GM12878 (cell line): ENCODE measurements around the gene ITGA6. TPM values are rescaled to one million over a fixed set of nuclear protein-coding genes. Genes with fewer than 3 reads are reported as not detected.

Source experiments
- ATAC-seq: fragments of 200-7000 bp; cut with Tn5 transposase; 3 replicates; pipeline ENCODE4 v1.9.1; 2020; ENCODE audit warnings: mild to moderate bottlenecking, moderate library complexity
- BruUV-seq: library from RNA; stranded (reverse); fragments of 400-500 nt; replicated peaks from 2 replicates; lab custom pipeline; 2021; lab: Mats Ljungman, UMichigan
- CTCF ChIA-PET: fragments of 300-600 bp; sonication (Branson Sonifier 250); formaldehyde crosslinking; extraction: SDS; loops from one replicate; lab custom pipeline; 2021; ENCODE audit warnings: inconsistent platforms; lab: Yijun Ruan, JAX
- POLR2A ChIA-PET: fragments of 350-600 bp; formaldehyde crosslinking; extraction: SDS; loops from one replicate; lab custom pipeline; 2021; ENCODE audit warnings: inconsistent platforms; lab: Charles Lee
- RAD21 ChIA-PET: fragments of 300-600 bp; sonication (Branson Sonifier 250); formaldehyde crosslinking; loops from one replicate; lab custom pipeline; 2023; ENCODE audit warnings: antibody characterized with exemption; ENCODE audit not compliant: unreplicated experiment; lab: Charles Lee
- SMC1A ChIA-PET: fragments of 300-600 bp; sonication (Branson Sonifier 250); formaldehyde crosslinking; loops from one replicate; lab custom pipeline; 2023; ENCODE audit not compliant: unreplicated experiment, uncharacterized antibody; lab: Charles Lee
- DNase-seq: peaks from one replicate; pipeline ENCODE4 v3.0.0-alpha.2; 2011; ENCODE audit warnings: low read depth, low spot score
- FAIRE-seq: peaks from 3 replicates; lab custom pipeline; 2011; peaks lifted over from hg19 to GRCh38; lab: Jason Lieb, UNC
- H2AFZ ChIP-seq: 2 replicates; pipeline ENCODE4 v1.6.0; 2011; ENCODE audit warnings: low read depth, low read length, control low read depth; ENCODE audit not compliant: control insufficient read depth
- H3K27ac ChIP-seq: 2 replicates; pipeline ENCODE4 v1.5.1; 2011; ENCODE audit warnings: control low read depth; ENCODE audit not compliant: control insufficient read depth, insufficient read depth
- H3K27me3 ChIP-seq, 2 experiments: replicated peaks in 1 of 2; 2 replicates each; pipeline versions ENCODE4 v1.6.0 to v1.6.1; 2011; ENCODE audit warnings: low read length in 1 of 2; ENCODE audit not compliant: control insufficient read depth in 2 of 2, insufficient read depth in 2 of 2
- H3K36me3 ChIP-seq, 2 experiments: 2 replicates each; pipeline ENCODE4 v1.5.1; 2011; ENCODE audit warnings: low read length in 1 of 2; ENCODE audit not compliant: control insufficient read depth in 2 of 2, insufficient read depth in 2 of 2
- H3K4me1 ChIP-seq: 2 replicates; pipeline ENCODE4 v1.6.1; 2011; ENCODE audit warnings: mild to moderate bottlenecking, low read length, moderate library complexity, mixed read lengths; ENCODE audit not compliant: control insufficient read depth, insufficient read depth
- H3K4me2 ChIP-seq: 2 replicates; pipeline ENCODE4 v1.6.0; 2011; ENCODE audit warnings: control low read depth; ENCODE audit not compliant: control insufficient read depth, insufficient read depth
- H3K4me3 ChIP-seq: fragments of 200-600 bp; sonication (generic); 2 replicates; pipeline ENCODE4 v1.5.1; 2016
- H3K79me2 ChIP-seq: 2 replicates; pipeline ENCODE4 v1.6.0; 2011; ENCODE audit warnings: low read length; ENCODE audit not compliant: control insufficient read depth, insufficient read depth
- H3K9ac ChIP-seq: 2 replicates; pipeline ENCODE4 v1.8.0; 2011; ENCODE audit warnings: low read length, control low read depth, mixed read lengths; ENCODE audit not compliant: control insufficient read depth, insufficient read depth
- H3K9me3 ChIP-seq: replicated peaks from 3 replicates; pipeline ENCODE4 v1.5.1; 2011; ENCODE audit warnings: mild to moderate bottlenecking, low read length; ENCODE audit not compliant: control insufficient read depth, insufficient read depth
- H4K20me1 ChIP-seq: 2 replicates; pipeline ENCODE4 v1.6.0; 2011; ENCODE audit not compliant: control insufficient read depth, insufficient read depth
- GABPA ChIP-seq: IDR thresholded peaks from 2 replicates; pipeline ENCODE4 v1.6.1; 2014; ENCODE audit warnings: antibody characterized with exemption, low read depth, mild to moderate bottlenecking, inconsistent platforms
- HDAC2 ChIP-seq: fragments of 200-600 bp; sonication (generic); IDR thresholded peaks from 2 replicates; pipeline ENCODE4 v1.6.1; 2017
- SMAD1 ChIP-seq: fragments of 450-650 bp; IDR thresholded peaks from 2 replicates; pipeline ENCODE4 v1.6.1; 2018; ENCODE audit warnings: mild to moderate bottlenecking, low read depth; ENCODE audit not compliant: partially characterized antibody
- YBX1 ChIP-seq: fragments of 450-650 bp; IDR thresholded peaks from 2 replicates; pipeline ENCODE4 v1.6.1; 2016; ENCODE audit warnings: antibody characterized with exemption
- ZBED1 ChIP-seq: IDR thresholded peaks from 2 replicates; pipeline ENCODE4 v1.6.1; 2016; ENCODE audit warnings: borderline replicate concordance
- WGBS: methylation state at CpG from one replicate; pipeline ENCODE4 v1.1.6; 2016; ENCODE audit warnings: low lambda C conversion rate; ENCODE audit not compliant: insufficient replicate concordance, insufficient coverage; ENCODE audit errors: missing lambda C conversion rate; 5-methylcytosine and 5-hydroxymethylcytosine counted together
- in situ Hi-C: fragments of 300-500 bp; cut with MboI; formaldehyde crosslinking; loops from 9 replicates; pipeline ENCODE4 v1.14.3; 2018; ENCODE audit warnings: mixed read lengths
- intact Hi-C: fragments of 100-400 bp; cut with micrococcal nuclease; formaldehyde crosslinking; loops from one replicate; pipeline ENCODE4 v1.14.2; 2022; ENCODE audit not compliant: unreplicated experiment
- polyA plus RNA-seq, 11 experiments: library from polyadenylated mRNA; depleted of rRNA in 4 of 11; unstranded in 6 of 11; stranded (reverse) in 5 of 11; fragments of >200 nt; fragmentation: Nextera tagmentation in 4 of 11; fragmentation: Illumina TruSeq in 1 of 11; extraction: Ambion mirVana in 4 of 11; extraction: Trizol in 1 of 11; gene quantifications; 1 replicate in 1 of 11; 2 replicates in 10 of 11; pipeline versions ENCODE4 v1.2.1 to v1.2.3, GENCODE V29; 2011 to 2016; ENCODE audit warnings: inconsistent platforms in 2 of 11, missing spikeins in 2 of 11, low read depth in 1 of 11
- total RNA-seq, 4 experiments: library from RNA; depleted of rRNA in 3 of 4; stranded (reverse); fragments of >200 nt in 3 of 4; fragmentation: Illumina TruSeq in 1 of 4; extraction: Trizol in 1 of 4; gene quantifications; 2 replicates each; pipeline versions ENCODE4 v1.2.1 to v1.2.3, GENCODE V29; 2013 to 2021
- TF ChIP-seq, protein P1 (sequence below): fragments of 450-650 bp; IDR thresholded peaks from 2 replicates; pipeline ENCODE4 v1.6.1; 2018; ENCODE audit warnings: borderline replicate concordance, mild to moderate bottlenecking; ENCODE audit not compliant: partially characterized antibody

Gene ITGA6
- total and polyA plus RNA-seq, 10 of the 15 experiments (the other 5 are each of a cell fraction or from before 2014, with no cell fraction given) = 0.01 to 0.36 (median 0.14) TPM; not detected in 2

DNA sequence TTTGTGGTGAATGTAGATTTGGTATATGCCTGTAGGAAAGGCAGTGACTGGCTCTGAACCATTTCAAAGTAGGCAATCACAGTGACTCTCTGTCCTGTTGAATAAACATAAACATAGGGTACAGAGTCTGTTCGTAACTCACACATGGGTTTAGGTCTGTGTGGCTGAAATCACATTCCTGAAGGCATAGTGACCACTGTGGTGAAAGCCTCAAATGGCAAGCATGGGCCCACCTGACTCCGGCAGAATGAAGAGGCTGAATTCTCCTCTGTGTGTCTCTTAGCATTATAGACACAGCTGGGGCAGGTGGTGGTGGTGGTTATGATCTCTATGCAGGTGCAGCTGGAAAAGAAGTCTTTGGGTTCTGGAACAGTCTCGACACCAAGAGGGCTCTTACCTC lies 61.2 kb downstream of the ITGA6 start:
- POLR2A ChIA-PET = no interaction called here
- DNase-seq (no peak), ATAC-seq (no peak), FAIRE-seq (no peak)
- Histone ChIP-seq H3K9ac (no peak overlapping the region), H3K79me2 (no peaks in the 10 kb centered on the region), H2AFZ (no peak overlapping the region), H4K20me1 (no peaks in the 10 kb centered on the region), H3K4me1 (no peaks in the 10 kb centered on the region), H3K4me3 (no peak overlapping the region), H3K9me3 (no peaks in the 10 kb centered on the region)
- CTCF ChIA-PET = interaction anchor here (1.2 kb wide), 1 partner anchor 22 kb away, joined by 3 read pairs; no protein-coding TSS in a partner anchor
- in situ Hi-C loops = no loop called here
- WGBS = 95% methylated on average over 3 of the region's 3 CpGs
- TF ChIP-seq YBX1 (no peak), SMAD1 (no peak), GABPA (no peak)
- TF ChIP-seq, all 136 proteins: peak for 0
- BruUV-seq = no TSS peak
- Histone ChIP-seq H3K4me2 (no peak overlapping the region), H3K27ac (no peak overlapping the region), H3K27me3 (no peaks in the 10 kb centered on the region), H3K36me3 (no peaks in the 10 kb centered on the region)
- RAD21 ChIA-PET = interaction anchor here (0.7 kb wide), 1 partner anchor 12 kb away, joined by 3 read pairs; no protein-coding TSS in a partner anchor
- SMC1A ChIA-PET = interaction anchor here (0.8 kb wide), 1 partner anchor 36 kb away, joined by 3 read pairs; no protein-coding TSS in a partner anchor
- intact Hi-C loops = loop anchor here (10.0 kb wide), 1 partner anchor 226 kb away; no protein-coding TSS in a partner anchor

DNA sequence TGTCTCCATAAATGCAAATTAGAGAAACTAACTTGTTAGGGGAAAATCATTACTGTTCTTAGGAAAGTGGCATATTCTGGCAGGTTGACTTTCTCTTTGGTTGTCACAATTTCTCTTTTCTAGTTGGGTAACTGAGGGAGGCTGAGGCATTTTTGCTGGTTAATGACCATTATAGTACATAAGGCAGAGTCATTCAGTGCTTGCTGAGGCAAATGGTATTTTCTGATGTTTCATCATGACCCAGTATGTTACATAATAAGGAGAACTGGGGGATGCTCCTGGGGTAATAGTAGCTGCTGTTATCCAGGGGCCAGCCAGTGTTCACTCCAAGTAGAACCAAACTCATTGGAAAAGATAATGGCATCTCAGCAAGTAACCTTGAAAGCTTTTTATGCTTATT lies 62.3 kb downstream of the ITGA6 start:
- SMC1A ChIA-PET = interaction anchor here (0.8 kb wide), 1 partner anchor 37 kb away, joined by 3 read pairs; no protein-coding TSS in a partner anchor
- POLR2A ChIA-PET = interaction anchor here (0.6 kb wide), 1 partner anchor 786 kb away, joined by 3 read pairs; no protein-coding TSS in a partner anchor
- Histone ChIP-seq H3K4me3 (no peak overlapping the region), H3K79me2 (no peaks in the 10 kb centered on the region), H2AFZ (no peak overlapping the region), H3K27ac (no peak overlapping the region), H3K4me1 (no peaks in the 10 kb centered on the region), H3K27me3 (no peaks in the 10 kb centered on the region), H3K9ac (no peak overlapping the region), H3K4me2 (no peak overlapping the region), H4K20me1 (no peaks in the 10 kb centered on the region), H3K36me3 (no peaks in the 10 kb centered on the region), H3K9me3 (no peaks in the 10 kb centered on the region)
- CTCF ChIA-PET = interaction anchor here (1.2 kb wide), 1 partner anchor 24 kb away, joined by 3 read pairs; no protein-coding TSS in a partner anchor
- ATAC-seq (no peak), DNase-seq (no peak), FAIRE-seq (no peak)
- intact Hi-C loops = loop anchor here (10.0 kb wide), 1 partner anchor 225 kb away; no protein-coding TSS in a partner anchor
- RAD21 ChIA-PET = no interaction called here
- in situ Hi-C loops = no loop called here
- no TSS peak for BruUV-seq
- TF ChIP-seq HDAC2 = no peak
- no peak for TF ChIP-seq ZBED1
- TF ChIP-seq, protein P1, sequence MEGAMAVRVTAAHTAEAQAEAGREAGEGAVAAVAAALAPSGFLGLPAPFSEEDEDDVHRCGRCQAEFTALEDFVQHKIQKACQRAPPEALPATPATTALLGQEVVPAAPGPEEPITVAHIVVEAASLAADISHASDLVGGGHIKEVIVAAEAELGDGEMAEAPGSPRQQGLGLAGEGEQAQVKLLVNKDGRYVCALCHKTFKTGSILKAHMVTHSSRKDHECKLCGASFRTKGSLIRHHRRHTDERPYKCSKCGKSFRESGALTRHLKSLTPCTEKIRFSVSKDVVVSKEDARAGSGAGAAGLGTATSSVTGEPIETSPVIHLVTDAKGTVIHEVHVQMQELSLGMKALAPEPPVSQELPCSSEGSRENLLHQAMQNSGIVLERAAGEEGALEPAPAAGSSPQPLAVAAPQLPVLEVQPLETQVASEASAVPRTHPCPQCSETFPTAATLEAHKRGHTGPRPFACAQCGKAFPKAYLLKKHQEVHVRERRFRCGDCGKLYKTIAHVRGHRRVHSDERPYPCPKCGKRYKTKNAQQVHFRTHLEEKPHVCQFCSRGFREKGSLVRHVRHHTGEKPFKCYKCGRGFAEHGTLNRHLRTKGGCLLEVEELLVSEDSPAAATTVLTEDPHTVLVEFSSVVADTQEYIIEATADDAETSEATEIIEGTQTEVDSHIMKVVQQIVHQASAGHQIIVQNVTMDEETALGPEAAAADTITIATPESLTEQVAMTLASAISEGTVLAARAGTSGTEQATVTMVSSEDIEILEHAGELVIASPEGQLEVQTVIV = no peak
